IPS-11a (cell line): ENCODE results near the gene KHDRBS2.
"Not testable (repeated sequence)": the region's sequence is repeated elsewhere in the genome, so short reads cannot be mapped to it uniquely, and the experiment has no call there.

ENCODE experiments used
- H3K4me3 ChIP-seq: one replicate; pipeline ENCODE4 v1.5.1; 2013; ENCODE audit warnings: low read depth, low read length, control low read depth

The KHDRBS2 gene

GRCh38 chr6:61869632-61870400, 416.2 kb downstream of the KHDRBS2 start:
- no peak overlapping the region for H3K4me3 ChIP-seq

- H3K4me3 ChIP-seq = no peak overlapping the region
These were observed 417.4 kb downstream of the KHDRBS2 start for GRCh38 chr6:61868507-61869080.

GRCh38 chr6:61867635-61868034, 418.4 kb downstream of the KHDRBS2 start:
- no peak overlapping the region for H3K4me3 ChIP-seq

GRCh38 chr6:61857541-61857940, 428.5 kb downstream of the KHDRBS2 start:
- H3K4me3 ChIP-seq = no peak overlapping the region

- H3K4me3 ChIP-seq = no peak overlapping the region
These were observed 444.1 kb downstream of the KHDRBS2 start for GRCh38 chr6:61841958-61842357.

- H3K4me3 ChIP-seq = no peak overlapping the region
These were observed 450.8 kb downstream of the KHDRBS2 start for GRCh38 chr6:61835237-61835636.

- no peak overlapping the region for H3K4me3 ChIP-seq
These were observed 452.8 kb downstream of the KHDRBS2 start for GRCh38 chr6:61833176-61833755.

GRCh38 chr6:61817716-61818115, 468.3 kb downstream of the KHDRBS2 start:
- no peak overlapping the region for H3K4me3 ChIP-seq

GRCh38 chr6:61810047-61810446, 476.0 kb downstream of the KHDRBS2 start:
- no peak overlapping the region for H3K4me3 ChIP-seq

GRCh38 chr6:61809004-61809595, 476.9 kb downstream of the KHDRBS2 start:
- no peak overlapping the region for H3K4me3 ChIP-seq

- H3K4me3 ChIP-seq = no peak overlapping the region
These were observed 498.0 kb downstream of the KHDRBS2 start for GRCh38 chr6:61787998-61788397.

GRCh38 chr6:61769446-61769845, 516.6 kb downstream of the KHDRBS2 start:
- not testable (repeated sequence) for H3K4me3 ChIP-seq

- no peak overlapping the region for H3K4me3 ChIP-seq
These were observed 530.3 kb downstream of the KHDRBS2 start for GRCh38 chr6:61755739-61756138.

- no peak overlapping the region for H3K4me3 ChIP-seq
These were observed 534.0 kb downstream of the KHDRBS2 start for GRCh38 chr6:61751986-61752385.

- no peak overlapping the region for H3K4me3 ChIP-seq
These were observed 540.0 kb downstream of the KHDRBS2 start for GRCh38 chr6:61745994-61746393.

GRCh38 chr6:61711849-61712248, 574.2 kb downstream of the KHDRBS2 start:
- H3K4me3 ChIP-seq = no peak overlapping the region

- H3K4me3 ChIP-seq = no peak overlapping the region
These were observed 597.9 kb downstream of the KHDRBS2 start for GRCh38 chr6:61688165-61688564.

- H3K4me3 ChIP-seq = no peak overlapping the region
These were observed 603.5 kb downstream of the KHDRBS2 start for GRCh38 chr6:61682562-61682961.

GRCh38 chr6:61679625-61680024, 606.4 kb downstream of the KHDRBS2 start:
- no peak overlapping the region for H3K4me3 ChIP-seq

GRCh38 chr6:61675734-61676133, 610.3 kb downstream of the KHDRBS2 start:
- no peak overlapping the region for H3K4me3 ChIP-seq

GRCh38 chr6:61649845-61650244, 636.2 kb downstream of the KHDRBS2 start:
- no peak overlapping the region for H3K4me3 ChIP-seq

GRCh38 chr6:61640463-61640862, 645.6 kb downstream of the KHDRBS2 start:
- H3K4me3 ChIP-seq = no peak overlapping the region
